Natural killer cell treated with Interleukin-12 subunit alpha and Interleukin-12 subunit beta and Interleukin-15 and Interleukin-18, amount 100 ng/mL, for 72 hours (primary cell): ENCODE data around the gene ZFYVE9. TPM values are rescaled to one million over a fixed set of nuclear protein-coding genes. Genes with fewer than 3 reads are reported as not detected.
A peak's percentile ranks its signal among the peaks of the same experiment; 100 is the strongest.

ENCODE experiments used
- ATAC-seq, 2 donors: fragments of 150-1000 bp; cut with Tn5 transposase in 1 of 2; sonication (Bioruptor Pico), chemical (Tn5 transposase) in 1 of 2; 2 replicates each; pipeline ENCODE4 v1.10.0; 2021
- DNase-seq: peaks from one replicate; pipeline ENCODE4 v3.0.0; 2022; ENCODE audit warnings: low spot score
- H3K27ac Mint-ChIP-seq, 2 donors: 1 replicate in 1 of 2; 2 replicates in 1 of 2; pipeline ENCODE4 v1.8.0; 2022; ENCODE audit warnings: mixed read lengths in 2 of 2, mild to moderate bottlenecking in 1 of 2, moderate library complexity in 1 of 2
- H3K27me3 Mint-ChIP-seq, 2 donors: 1 replicate in 1 of 2; 2 replicates in 1 of 2; pipeline ENCODE4 v1.8.0; 2022; ENCODE audit warnings: mixed read lengths in 2 of 2
- H3K36me3 Mint-ChIP-seq: one replicate; pipeline ENCODE4 v1.8.0; 2022; ENCODE audit warnings: mixed read lengths
- H3K4me1 Mint-ChIP-seq, 2 donors: 1 replicate in 1 of 2; 2 replicates in 1 of 2; pipeline ENCODE4 v1.8.0; 2022; ENCODE audit warnings: low read depth in 2 of 2, mixed read lengths in 2 of 2, mild to moderate bottlenecking in 1 of 2
- H3K4me3 Mint-ChIP-seq: one replicate; pipeline ENCODE4 v1.8.0; 2022; ENCODE audit warnings: mixed read lengths
- H3K9me3 Mint-ChIP-seq: 2 replicates; pipeline ENCODE4 v1.8.0; 2022; ENCODE audit warnings: mixed read lengths
- total RNA-seq, 2 donors: library from RNA; stranded (reverse); gene quantifications; one replicate each; pipeline ENCODE4 v1.2.3, GENCODE V29; 2022

Gene ZFYVE9
- total RNA-seq, 2 donors from 2014 or later: 1.1 to 2.9 TPM

DNA sequence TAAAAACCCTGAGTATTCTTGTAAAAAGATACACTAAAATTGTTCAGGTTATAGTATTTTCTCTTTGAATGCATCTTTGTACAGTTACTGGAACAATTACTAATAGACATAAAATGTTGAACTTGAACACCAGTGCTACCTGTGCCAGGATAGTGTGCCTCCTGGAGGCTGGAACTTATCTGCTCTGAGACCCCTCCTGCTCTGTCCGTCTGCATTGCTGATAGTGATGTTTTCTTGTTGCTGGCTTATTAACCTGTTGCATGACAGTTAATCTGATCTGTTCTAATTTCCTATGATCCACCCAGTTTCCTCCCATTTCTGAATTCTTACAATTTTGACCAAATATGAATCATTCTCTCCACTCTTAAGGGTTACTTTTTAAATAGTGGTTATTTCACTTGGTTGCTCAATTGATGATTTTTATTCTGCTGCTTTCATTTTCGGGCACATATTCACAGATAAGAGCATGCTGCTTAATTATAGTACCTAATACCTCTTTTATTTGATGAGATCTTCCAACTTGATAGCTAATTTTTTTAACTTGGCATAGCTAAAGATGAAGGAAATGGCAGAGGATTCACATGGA is 122.7 kb downstream of the ZFYVE9 start:
- DNase-seq: no peak
- Mint-ChIP-seq H3K27ac (no peak overlapping the region), H3K4me1 (no peaks in the 10 kb centered on the region), H3K4me3 (no peak overlapping the region), H3K36me3 (no peaks in the 10 kb centered on the region), H3K9me3 (no peaks in the 10 kb centered on the region), H3K27me3 (peaks cover 6 to 9% of the 10 kb centered on the region in 2 donors)
- no peak for ATAC-seq

DNA sequence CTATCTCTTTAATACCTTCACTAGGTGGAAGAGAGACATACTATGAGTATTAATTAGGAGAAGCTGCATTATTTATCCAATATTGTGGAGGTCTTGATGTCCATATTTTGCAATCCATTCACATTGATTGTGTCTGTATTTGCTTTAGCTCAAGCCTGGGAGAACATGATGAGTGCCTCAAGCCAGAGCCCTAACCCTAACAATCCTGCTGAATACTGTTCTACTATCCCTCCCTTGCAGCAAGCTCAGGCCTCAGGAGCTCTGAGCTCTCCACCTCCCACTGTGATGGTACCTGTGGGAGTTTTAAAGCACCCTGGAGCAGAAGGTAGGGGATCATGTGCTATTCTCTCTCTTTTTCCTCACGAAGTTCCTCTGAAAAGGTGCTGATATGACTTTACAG is 124.6 kb downstream of the ZFYVE9 start:
- H3K4me1 Mint-ChIP-seq: no peaks in the 10 kb centered on the region
- no peaks in the 10 kb centered on the region for H3K9me3 Mint-ChIP-seq
- no peak for ATAC-seq
- no peak overlapping the region for H3K4me3 Mint-ChIP-seq
- no peak overlapping the region for H3K27ac Mint-ChIP-seq
- no peaks in the 10 kb centered on the region for H3K36me3 Mint-ChIP-seq
- no peak for DNase-seq
- peaks cover 0 to 4% of the 10 kb centered on the region in 2 donors for H3K27me3 Mint-ChIP-seq

DNA sequence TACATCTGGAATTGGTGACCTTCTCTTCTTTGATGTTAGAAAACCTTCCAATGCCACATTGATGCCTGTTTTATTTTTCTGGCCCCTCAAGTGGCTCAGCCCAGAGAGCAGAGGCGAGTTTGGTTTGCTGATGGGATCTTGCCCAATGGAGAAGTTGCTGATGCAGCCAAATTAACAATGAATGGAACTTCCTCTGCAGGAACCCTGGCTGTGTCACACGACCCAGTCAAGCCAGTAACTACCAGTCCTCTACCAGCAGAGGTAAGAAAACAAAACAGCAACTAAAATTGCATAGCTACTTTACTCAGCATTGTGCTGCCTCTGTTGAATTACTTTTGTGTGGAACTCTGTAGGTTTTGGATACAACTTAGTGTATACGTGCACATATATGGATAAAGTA is 126.5 kb downstream of the ZFYVE9 start:
- DNase-seq: no peak
- Mint-ChIP-seq H3K4me1 (no peaks in the 10 kb centered on the region), H3K36me3 (no peaks in the 10 kb centered on the region), H3K27me3 (peaks cover 0 to 4% of the 10 kb centered on the region in 2 donors), H3K4me3 (no peak overlapping the region), H3K27ac (no peak overlapping the region), H3K9me3 (no peaks in the 10 kb centered on the region)
- no peak for ATAC-seq

GRCh38 chr1:52281518-52281917 is 139.6 kb downstream of the ZFYVE9 start:
- Mint-ChIP-seq H3K36me3 (no peaks in the 10 kb centered on the region), H3K9me3 (no peaks in the 10 kb centered on the region), H3K27me3 (no peaks in the 10 kb centered on the region), H3K4me1 (no peaks in the 10 kb centered on the region), H3K27ac (no peak overlapping the region), H3K4me3 (no peak overlapping the region)
- DNase-seq: no peak
- ATAC-seq: no peak

GRCh38 chr1:52288286-52288685 is 146.4 kb downstream of the ZFYVE9 start:
- H3K27ac Mint-ChIP-seq: no peak overlapping the region
- no peaks in the 10 kb centered on the region for H3K36me3 Mint-ChIP-seq
- no peak for ATAC-seq
- no peak for DNase-seq
- no peaks in the 10 kb centered on the region for H3K9me3 Mint-ChIP-seq
- H3K4me3 Mint-ChIP-seq: no peak overlapping the region
- H3K4me1 Mint-ChIP-seq: no peaks in the 10 kb centered on the region
- H3K27me3 Mint-ChIP-seq: no peaks in the 10 kb centered on the region

DNA sequence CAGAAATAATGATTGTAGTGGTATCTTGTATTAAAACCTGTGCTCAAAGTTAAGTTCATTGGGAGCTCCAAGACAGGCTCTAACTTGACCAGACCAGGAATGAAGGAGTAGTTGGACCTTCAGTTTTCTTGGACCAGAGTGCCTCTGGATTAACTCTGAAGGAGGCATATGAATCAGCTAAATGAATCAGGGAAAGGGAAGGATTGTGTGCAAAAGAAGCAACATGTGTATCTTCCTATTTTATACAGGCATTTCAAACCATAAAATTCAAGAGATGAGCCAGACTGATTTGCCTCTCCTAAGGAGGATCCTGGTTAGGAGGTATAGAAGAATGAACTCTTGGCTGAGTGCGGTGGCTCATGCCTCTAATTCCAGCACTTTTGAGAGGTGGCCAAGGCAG is 152.7 kb downstream of the ZFYVE9 start:
- no peaks in the 10 kb centered on the region for H3K27me3 Mint-ChIP-seq
- no peaks in the 10 kb centered on the region for H3K4me1 Mint-ChIP-seq
- no peaks in the 10 kb centered on the region for H3K36me3 Mint-ChIP-seq
- no peak overlapping the region for H3K27ac Mint-ChIP-seq
- DNase-seq: no peak
- no peak for ATAC-seq
- no peak overlapping the region for H3K4me3 Mint-ChIP-seq
- H3K9me3 Mint-ChIP-seq: no peaks in the 10 kb centered on the region

GRCh38 chr1:52296345-52296744 is 154.5 kb downstream of the ZFYVE9 start:
- DNase-seq (no peak), ATAC-seq (peak in 1 of 2 donors; percentile 43)
- Mint-ChIP-seq H3K36me3 (no peaks in the 10 kb centered on the region), H3K4me3 (no peak overlapping the region), H3K27ac (no peak overlapping the region), H3K27me3 (no peaks in the 10 kb centered on the region), H3K9me3 (no peaks in the 10 kb centered on the region), H3K4me1 (no peaks in the 10 kb centered on the region)

DNA sequence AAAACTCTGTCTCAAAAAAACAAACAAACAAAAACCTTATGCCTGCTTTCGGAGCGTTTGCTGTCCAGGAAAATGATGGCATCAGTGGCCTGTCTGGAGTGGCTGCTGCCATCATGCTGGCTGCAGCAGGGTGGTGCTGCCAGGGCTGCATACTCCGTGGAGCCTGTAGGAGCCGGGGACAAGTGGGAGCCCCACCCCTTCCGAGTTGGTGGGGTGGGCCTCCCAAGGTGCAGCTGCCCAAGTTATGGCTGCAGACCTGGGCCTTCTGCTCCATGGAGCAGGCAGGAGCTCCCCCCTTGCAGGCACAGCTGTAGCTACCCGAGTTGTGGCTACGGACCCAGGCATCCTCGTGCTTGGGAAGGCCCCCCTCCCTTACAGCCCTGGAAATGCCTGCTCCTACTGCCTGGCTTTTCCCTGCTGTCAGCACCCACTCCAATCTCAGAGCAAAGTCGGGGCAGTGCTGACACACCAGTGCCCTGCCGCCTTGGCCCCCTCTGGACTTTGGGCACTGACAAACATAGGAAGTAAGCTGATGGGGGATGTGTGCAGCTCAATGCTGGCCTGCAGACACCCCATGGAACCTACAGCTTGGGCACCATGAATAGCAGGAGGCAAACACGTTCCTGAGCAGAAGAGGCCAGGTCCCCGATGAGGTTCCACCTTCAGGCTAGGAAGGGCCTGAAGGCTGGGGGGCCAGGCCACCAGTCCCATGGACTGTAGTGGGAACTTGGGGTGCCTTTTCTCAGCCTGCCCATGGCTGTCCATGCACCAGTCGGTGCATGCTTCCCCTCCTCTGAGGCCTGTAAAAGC is 163.7 kb downstream of the ZFYVE9 start:
- Mint-ChIP-seq H3K27ac (no peak overlapping the region), H3K4me1 (no peaks in the 10 kb centered on the region), H3K4me3 (no peak overlapping the region), H3K9me3 (no peaks in the 10 kb centered on the region), H3K27me3 (peaks cover 0 to 2% of the 10 kb centered on the region in 2 donors), H3K36me3 (no peaks in the 10 kb centered on the region)
- ATAC-seq (no peak), DNase-seq (no peak)

- ATAC-seq: peak in 1 of 2 donors; percentile 61
- H3K36me3 Mint-ChIP-seq: no peaks in the 10 kb centered on the region
These were observed 164.5 kb downstream of the ZFYVE9 start for GRCh38 chr1:52306227-52307006.

GRCh38 chr1:52321061-52321460 is 179.2 kb downstream of the ZFYVE9 start:
- no peaks in the 10 kb centered on the region for H3K36me3 Mint-ChIP-seq
- DNase-seq (no peak), ATAC-seq (no peak)
- no peaks in the 10 kb centered on the region for H3K27me3 Mint-ChIP-seq
- H3K4me3 Mint-ChIP-seq: no peak overlapping the region
- H3K27ac Mint-ChIP-seq: no peak overlapping the region
- no peaks in the 10 kb centered on the region for H3K4me1 Mint-ChIP-seq
- no peaks in the 10 kb centered on the region for H3K9me3 Mint-ChIP-seq

More at GRCh38 chr1:52306227-52307006, 164.5 kb downstream of the ZFYVE9 start:
- H3K4me1 Mint-ChIP-seq: no peaks in the 10 kb centered on the region
- H3K27ac Mint-ChIP-seq: no peak overlapping the region
- H3K9me3 Mint-ChIP-seq: no peaks in the 10 kb centered on the region
- no peak overlapping the region for H3K4me3 Mint-ChIP-seq
- no peak for DNase-seq
- H3K27me3 Mint-ChIP-seq: peaks cover 0 to 2% of the 10 kb centered on the region in 2 donors

- DNase-seq (no peak), ATAC-seq (no peak)
- no peak overlapping the region for H3K27ac Mint-ChIP-seq
- no peaks in the 10 kb centered on the region for H3K4me1 Mint-ChIP-seq
- no peak overlapping the region for H3K4me3 Mint-ChIP-seq
- no peaks in the 10 kb centered on the region for H3K9me3 Mint-ChIP-seq
- H3K27me3 Mint-ChIP-seq: no peaks in the 10 kb centered on the region
- no peaks in the 10 kb centered on the region for H3K36me3 Mint-ChIP-seq
These were observed 181.8 kb downstream of the ZFYVE9 start for GRCh38 chr1:52323731-52324130.

GRCh38 chr1:52325786-52326185 is 183.9 kb downstream of the ZFYVE9 start:
- Mint-ChIP-seq H3K9me3 (no peaks in the 10 kb centered on the region), H3K36me3 (no peaks in the 10 kb centered on the region), H3K27ac (no peak overlapping the region)

DNA sequence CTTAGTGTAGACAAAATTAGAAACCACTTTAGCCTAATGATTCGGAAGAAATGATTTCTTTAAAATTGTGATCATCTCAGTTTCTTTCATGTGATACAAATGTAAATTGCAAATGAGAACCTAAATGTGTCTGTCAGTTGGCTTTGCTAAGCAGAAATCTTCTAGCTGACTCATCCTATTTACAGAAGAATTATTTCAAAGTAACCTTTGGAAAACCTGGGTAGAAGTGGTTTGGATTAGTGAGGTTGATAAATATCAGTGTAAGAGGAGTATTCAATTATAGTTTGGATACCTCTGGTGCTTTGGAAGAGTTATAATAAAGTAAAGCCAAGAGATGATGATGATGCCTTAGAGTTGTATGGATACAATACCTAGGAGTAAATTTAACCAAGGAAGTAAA is 186.7 kb downstream of the ZFYVE9 start:
- no peaks in the 10 kb centered on the region for H3K9me3 Mint-ChIP-seq
- DNase-seq (no peak), ATAC-seq (no peak)
- no peak overlapping the region for H3K27ac Mint-ChIP-seq
- no peaks in the 10 kb centered on the region for H3K27me3 Mint-ChIP-seq
- H3K4me1 Mint-ChIP-seq: peaks cover 0 to 9% of the 10 kb centered on the region in 2 donors
- H3K4me3 Mint-ChIP-seq: no peak overlapping the region
- no peaks in the 10 kb centered on the region for H3K36me3 Mint-ChIP-seq

More at GRCh38 chr1:52325786-52326185, 183.9 kb downstream of the ZFYVE9 start:
- no peaks in the 10 kb centered on the region for H3K27me3 Mint-ChIP-seq
- DNase-seq (no peak), ATAC-seq (no peak)
- no peak overlapping the region for H3K4me3 Mint-ChIP-seq
- H3K4me1 Mint-ChIP-seq: peaks cover 0 to 5% of the 10 kb centered on the region in 2 donors

DNA sequence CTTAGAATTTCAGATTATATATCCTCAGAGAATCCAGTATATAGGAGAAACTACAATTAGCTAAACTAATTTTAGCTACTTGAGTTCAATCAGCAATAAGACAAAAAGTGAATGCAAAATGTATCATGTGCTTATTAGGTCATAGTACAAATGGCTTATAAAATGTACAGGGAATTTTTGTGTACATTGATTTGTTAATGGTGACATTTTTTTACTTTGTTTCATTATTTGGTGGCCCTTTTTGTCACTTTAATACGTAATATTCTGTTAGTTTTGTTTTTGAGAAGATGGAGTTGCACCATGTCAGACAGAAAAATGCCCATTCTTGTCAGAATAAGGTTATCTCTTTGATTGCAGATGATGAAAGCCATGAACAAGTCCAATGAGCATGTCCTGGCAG is 190.5 kb downstream of the ZFYVE9 start:
- Mint-ChIP-seq H3K36me3 (no peaks in the 10 kb centered on the region), H3K9me3 (no peaks in the 10 kb centered on the region), H3K27ac (peak overlapping the region in 1 of 2 donors; percentile 90), H3K4me1 (peaks cover 0 to 17% of the 10 kb centered on the region in 2 donors), H3K27me3 (no peaks in the 10 kb centered on the region), H3K4me3 (peak overlapping the region; percentile 36)
- ATAC-seq (peak in 1 of 2 donors; percentile 75), DNase-seq (no peak)
